HCT116 (cell line): ENCODE results near the gene MAP4K4. TPM values are rescaled to one million over a fixed set of nuclear protein-coding genes. Genes with fewer than 3 reads are reported as not detected.

Experiments used
- ATAC-seq: fragments of 200-7000 bp; cut with Tn5 transposase; 2 replicates; pipeline ENCODE4 v1.9.1; 2020; ENCODE audit warnings: mild to moderate bottlenecking, moderate library complexity
- BruUV-seq: library from RNA; stranded (reverse); fragments of 400-500 nt; replicated peaks from 2 replicates; lab custom pipeline; 2021; lab: Mats Ljungman, UMichigan
- CTCF ChIA-PET: fragments of 300-600 bp; sonication (Branson Sonifier 250); formaldehyde crosslinking; loops from one replicate; lab custom pipeline; 2021; ENCODE audit warnings: antibody characterized with exemption; lab: Charles Lee
- POLR2A ChIA-PET: fragments of 300-600, 350-600 bp; sonication (Branson Sonifier 250); formaldehyde crosslinking; loops from one replicate; lab custom pipeline; 2021; ENCODE audit warnings: antibody characterized with exemption; lab: Charles Lee
- RAD21 ChIA-PET, 2 experiments: fragments of 300-600 bp; sonication (Branson Sonifier 250); formaldehyde crosslinking; loops; one replicate each; lab custom pipeline; 2023; ENCODE audit warnings: low total read pairs in 2 of 2; ENCODE audit not compliant: uncharacterized antibody in 2 of 2, unreplicated experiment in 2 of 2, low non-redundant PET in 1 of 2; lab: Charles Lee
- DNase-seq: peaks from one replicate; pipeline ENCODE4 v3.0.0-alpha.2; 2010; ENCODE audit warnings: low read depth, low spot score
- H2AFZ ChIP-seq: fragments of 200-600 bp; shearing (Covaris generic), sonication (generic); 2 replicates; pipeline ENCODE4 v1.6.1; 2017; ENCODE audit warnings: low read depth, mixed run types, mixed read lengths, antibody characterized with exemption, low read length; ENCODE audit not compliant: poor library complexity, severe bottlenecking
- H3K27ac ChIP-seq: 2 replicates; pipeline ENCODE4 v1.5.1; 2012; ENCODE audit warnings: low read depth, low read length
- H3K27me3 ChIP-seq: fragments of 200-600 bp; sonication (generic); 2 replicates; pipeline ENCODE4 v1.6.1; 2016; ENCODE audit warnings: mixed run types, low read length, mixed read lengths; ENCODE audit not compliant: insufficient read depth
- H3K36me3 ChIP-seq, 2 experiments: fragments of 200-500 bp in 1 of 2; fragments of 200-600 bp in 1 of 2; sonication (Bioruptor generic) in 1 of 2; sonication (generic) in 1 of 2; 2 replicates each; pipeline versions ENCODE4 v1.5.1 to v1.6.1; 2014 to 2016; ENCODE audit warnings: low read length in 2 of 2, inconsistent platforms in 1 of 2, mixed read lengths in 1 of 2, mixed run types in 1 of 2; ENCODE audit not compliant: insufficient read depth in 2 of 2, control insufficient read depth in 1 of 2
- H3K4me1 ChIP-seq, 2 experiments: fragments of 200-600 bp in 1 of 2; sonication (generic) in 1 of 2; 2 replicates each; pipeline versions ENCODE4 v1.5.1 to v1.6.1; 2012 to 2017; ENCODE audit warnings: low read length in 2 of 2, inconsistent platforms in 1 of 2, mild to moderate bottlenecking in 1 of 2, mixed read lengths in 1 of 2, mixed run types in 1 of 2, moderate library complexity in 1 of 2; ENCODE audit not compliant: insufficient read depth in 2 of 2, control insufficient read depth in 1 of 2
- H3K4me2 ChIP-seq: fragments of 200-600 bp; sonication (generic); 2 replicates; pipeline ENCODE4 v1.6.1; 2017; ENCODE audit warnings: mixed run types, low read length, mixed read lengths
- H3K4me3 ChIP-seq, 2 experiments: fragments of 200-600 bp in 1 of 2; sonication (generic) in 1 of 2; replicated peaks in 1 of 2; 2 replicates each; pipeline ENCODE4 v1.5.1; 2011 to 2016; ENCODE audit warnings: low read length in 2 of 2, control low read depth in 1 of 2, low read depth in 1 of 2, mild to moderate bottlenecking in 1 of 2, mixed read lengths in 1 of 2, mixed run types in 1 of 2
- H3K79me2 ChIP-seq: fragments of 200-600 bp; sonication (generic); 2 replicates; pipeline ENCODE4 v1.6.1; 2017; ENCODE audit warnings: mild to moderate bottlenecking, mixed run types, low read length, moderate library complexity, mixed read lengths; ENCODE audit not compliant: insufficient read depth
- H3K9ac ChIP-seq: fragments of 200-600 bp; sonication (generic); 2 replicates; pipeline ENCODE4 v1.6.1; 2016; ENCODE audit warnings: low read length, mixed read lengths
- H3K9me2 ChIP-seq: fragments of 200-600 bp; sonication (generic), shearing (Covaris generic); 2 replicates; pipeline ENCODE4 v1.6.1; 2017; ENCODE audit warnings: mixed run types, mild to moderate bottlenecking, moderate library complexity; ENCODE audit not compliant: insufficient read depth
- H3K9me3 ChIP-seq, 2 experiments: fragments of 200-500 bp in 1 of 2; fragments of 200-600 bp in 1 of 2; sonication (Bioruptor generic) in 1 of 2; sonication (generic) in 1 of 2; 2 replicates each; pipeline ENCODE4 v1.6.1; 2014 to 2017; ENCODE audit warnings: low read length in 2 of 2, mixed read lengths in 2 of 2, inconsistent platforms in 1 of 2, low read depth in 1 of 2, mild to moderate bottlenecking in 1 of 2, mixed run types in 1 of 2, moderate library complexity in 1 of 2; ENCODE audit not compliant: control insufficient read depth in 1 of 2, insufficient read depth in 1 of 2
- H4K20me1 ChIP-seq: fragments of 200-600 bp; sonication (generic), shearing (Covaris generic); 2 replicates; pipeline ENCODE4 v1.6.1; 2017; ENCODE audit warnings: mixed run types, mild to moderate bottlenecking, moderate library complexity; ENCODE audit not compliant: insufficient read depth
- CEBPB ChIP-seq: IDR thresholded peaks from 2 replicates; pipeline ENCODE4 v1.6.1; 2012; ENCODE audit warnings: low read depth
- EGR1 ChIP-seq: IDR thresholded peaks from 2 replicates; pipeline ENCODE4 v1.6.1; 2012; ENCODE audit warnings: low read depth
- ELF1 ChIP-seq: IDR thresholded peaks from 2 replicates; pipeline ENCODE4 v1.6.1; 2012; ENCODE audit warnings: low read depth, borderline replicate concordance
- EZH2 ChIP-seq: fragments of 200-600 bp; sonication (generic); IDR thresholded peaks from 2 replicates; pipeline ENCODE4 v1.6.1; 2017; ENCODE audit warnings: antibody characterized with exemption, mixed run types
- POLR2AphosphoS5 ChIP-seq: IDR thresholded peaks from 2 replicates; pipeline ENCODE4 v1.6.1; 2011; ENCODE audit warnings: mild to moderate bottlenecking, low read depth, low read length, moderate library complexity
- REST ChIP-seq: IDR thresholded peaks from 2 replicates; pipeline ENCODE4 v1.6.1; 2012; ENCODE audit warnings: low read depth
- SIN3A ChIP-seq: IDR thresholded peaks from 2 replicates; pipeline ENCODE4 v1.6.1; 2012; ENCODE audit warnings: low read depth
- SP1 ChIP-seq: IDR thresholded peaks from 2 replicates; pipeline ENCODE4 v1.6.1; 2012; ENCODE audit warnings: low read depth
- SRF ChIP-seq: IDR thresholded peaks from 2 replicates; pipeline ENCODE4 v1.6.1; 2012; ENCODE audit warnings: low read depth
- YY1 ChIP-seq: IDR thresholded peaks from 2 replicates; pipeline ENCODE4 v1.6.1; 2011; ENCODE audit warnings: low read length, low read depth, moderate library complexity, mild to moderate bottlenecking; ENCODE audit not compliant: insufficient replicate concordance; ENCODE audit errors: extremely low read depth
- ZBTB33 ChIP-seq: IDR thresholded peaks from 2 replicates; pipeline ENCODE4 v1.6.1; 2011; ENCODE audit warnings: mild to moderate bottlenecking, low read length, moderate library complexity; ENCODE audit not compliant: insufficient replicate concordance; ENCODE audit errors: extremely low read depth
- ZFX ChIP-seq: fragments of 450-650 bp; IDR thresholded peaks from 2 replicates; pipeline ENCODE4 v1.6.1; 2017
- intact Hi-C: fragments of 100-400 bp; cut with micrococcal nuclease; formaldehyde crosslinking; loops from 2 replicates; pipeline ENCODE4 v1.10.0; 2022
- total RNA-seq: library from RNA; stranded (reverse); gene quantifications from one replicate; pipeline ENCODE4 v1.2.1, GENCODE V29; 2021; ENCODE audit not compliant: unreplicated experiment
- TF ChIP-seq, protein P1 (sequence below): IDR thresholded peaks from 2 replicates; pipeline ENCODE4 v1.6.1; 2012

The MAP4K4 gene
- total RNA-seq, 1 experiment from 2014 or later, result 62.3 TPM

DNA sequence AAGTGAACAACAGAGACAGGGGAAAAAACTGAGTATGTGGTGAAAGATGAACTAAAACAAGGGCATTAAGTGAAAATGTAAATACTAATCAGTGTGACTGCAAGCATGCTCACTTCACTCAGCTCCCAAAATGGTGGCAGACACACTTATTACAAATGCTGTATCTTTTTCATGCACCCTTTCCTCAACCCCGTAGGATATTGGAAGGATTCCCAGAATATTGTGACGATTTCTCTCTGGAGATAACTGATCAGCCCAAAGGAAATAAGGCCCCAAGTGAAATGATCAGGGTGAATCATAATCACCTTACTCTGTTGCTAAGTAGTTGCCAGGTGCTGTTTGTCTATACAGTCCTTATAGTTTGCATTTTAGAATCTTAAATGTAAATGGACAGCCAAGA, 155.3 kb downstream of the MAP4K4 start (continued):
- TF ChIP-seq REST, result no peak

DNA sequence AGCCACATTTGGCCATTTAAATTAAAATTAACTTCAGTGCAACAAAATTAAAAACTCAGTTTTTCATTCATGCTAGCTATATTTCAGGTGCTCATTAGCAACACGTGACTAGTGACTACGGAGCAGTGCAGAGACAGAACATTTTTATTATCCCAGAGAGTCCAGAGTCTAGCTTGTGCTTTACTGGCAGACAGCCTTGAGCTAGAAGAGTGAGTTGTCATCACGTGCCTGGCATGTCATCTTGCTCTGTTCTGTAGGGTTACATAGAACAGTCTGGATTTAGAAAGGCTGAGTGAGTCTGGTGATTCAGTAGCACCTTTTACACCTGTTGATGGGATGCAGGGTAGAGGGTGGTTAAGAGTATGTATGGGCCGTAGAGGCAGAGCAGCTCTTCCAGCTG, 157.4 kb downstream of the MAP4K4 start:
- no TSS peak for BruUV-seq
- Histone ChIP-seq H3K9me3 (no peaks in the 10 kb centered on the region), H3K36me3 (peaks cover 0 to 4% of the 10 kb centered on the region in 2 experiments; a peak in 1 of 4 replicates), H3K27ac (no peak overlapping the region), H3K4me1 (no peaks in the 10 kb centered on the region), H3K9me2 (no peaks in the 10 kb centered on the region), H4K20me1 (no peaks in the 10 kb centered on the region), H3K4me3 (no peak overlapping the region), H3K79me2 (no peaks in the 10 kb centered on the region), H3K9ac (no peak overlapping the region), H3K4me2 (no peak overlapping the region), H2AFZ (no peak overlapping the region), H3K27me3 (no peaks in the 10 kb centered on the region)
- DNase-seq, result no peak
- ChIA-PET CTCF (no interaction called here), RAD21 (no interaction called here), POLR2A (interaction anchor here (0.5 kb wide), 1 partner anchor 10 kb away, joined by 3 read pairs; no protein-coding TSS in a partner anchor)
- no peak for ATAC-seq
- intact Hi-C loops, result no loop called here
- TF ChIP-seq, protein P1, sequence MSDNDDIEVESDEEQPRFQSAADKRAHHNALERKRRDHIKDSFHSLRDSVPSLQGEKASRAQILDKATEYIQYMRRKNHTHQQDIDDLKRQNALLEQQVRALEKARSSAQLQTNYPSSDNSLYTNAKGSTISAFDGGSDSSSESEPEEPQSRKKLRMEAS, result no peak
- TF ChIP-seq REST, result no peak
- no peak for TF ChIP-seq SRF
- TF ChIP-seq ZBTB33, result no peak
- no peak for TF ChIP-seq EZH2
- no peak for TF ChIP-seq YY1
- no peak for TF ChIP-seq ELF1
- no peak for TF ChIP-seq POLR2AphosphoS5
- no peak for TF ChIP-seq ZFX
- TF ChIP-seq CEBPB, result no peak
- no peak for TF ChIP-seq SP1
- no peak for TF ChIP-seq SIN3A
- TF ChIP-seq EGR1, result no peak
